GM18951 (cell line): Measurements from ENCODE around the gene APOL1.
"Not testable (repeated sequence)": the region's sequence is repeated elsewhere in the genome, so short reads cannot be mapped to it uniquely, and the experiment has no call there.

ENCODE experiments used
- POLR2A ChIP-seq: IDR thresholded peaks from 4 replicates; pipeline ENCODE4 v1.6.1; 2011; ENCODE audit warnings: mild to moderate bottlenecking; ENCODE audit not compliant: insufficient read length, insufficient read depth; ENCODE audit errors: extremely low read depth
- in situ Hi-C: fragments of 300-500 bp; cut with MboI; formaldehyde crosslinking; loops from one replicate; pipeline ENCODE4 v1.12.0; 2022; ENCODE audit warnings: low sequenced_read_pairs, mixed read lengths, inconsistent platforms; ENCODE audit not compliant: unreplicated experiment

APOL1 gene

DNA sequence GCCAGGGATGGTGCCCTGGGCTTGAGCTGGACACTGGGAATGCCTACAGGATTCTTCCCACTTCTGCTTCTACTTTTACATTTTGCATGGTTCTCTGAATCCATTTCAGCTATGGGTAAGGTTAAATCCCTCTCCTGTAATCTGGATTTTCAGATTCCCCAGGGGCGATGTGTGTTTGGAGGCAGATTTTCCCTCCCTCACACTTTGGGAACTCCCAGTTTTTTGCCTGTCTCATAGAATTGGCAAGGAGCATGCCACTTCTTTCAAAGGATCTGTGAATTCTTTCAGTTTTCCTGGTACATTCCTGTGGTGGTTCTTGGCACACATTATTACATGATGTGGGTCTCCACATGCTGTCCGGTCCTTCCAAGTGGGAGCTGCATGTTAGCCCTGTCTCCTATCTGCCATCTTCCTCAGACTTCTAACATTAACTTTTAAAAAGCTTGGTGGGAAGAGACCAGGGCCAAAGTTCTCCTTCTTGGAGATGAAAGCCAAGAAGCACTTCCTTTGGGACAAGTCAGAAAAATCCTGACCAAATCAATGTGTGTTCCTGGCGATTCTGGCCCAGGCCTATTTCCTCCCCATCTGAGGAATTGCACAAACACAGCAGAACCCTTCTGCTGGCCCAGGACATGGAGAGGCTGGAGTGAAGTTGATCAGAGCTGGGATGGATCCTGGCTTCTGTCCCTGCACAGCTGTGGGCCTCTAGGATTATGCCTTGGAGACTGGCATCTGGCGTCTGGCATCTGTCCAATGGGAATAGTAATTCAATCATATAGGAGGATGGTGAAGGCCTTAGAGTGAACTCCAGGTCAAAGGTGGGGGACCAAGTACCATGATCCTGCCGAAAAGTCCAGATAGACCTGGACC is 8.2 kb upstream of the APOL1 start:
- no peak for TF ChIP-seq POLR2A
- in situ Hi-C loops: no loop called here

DNA sequence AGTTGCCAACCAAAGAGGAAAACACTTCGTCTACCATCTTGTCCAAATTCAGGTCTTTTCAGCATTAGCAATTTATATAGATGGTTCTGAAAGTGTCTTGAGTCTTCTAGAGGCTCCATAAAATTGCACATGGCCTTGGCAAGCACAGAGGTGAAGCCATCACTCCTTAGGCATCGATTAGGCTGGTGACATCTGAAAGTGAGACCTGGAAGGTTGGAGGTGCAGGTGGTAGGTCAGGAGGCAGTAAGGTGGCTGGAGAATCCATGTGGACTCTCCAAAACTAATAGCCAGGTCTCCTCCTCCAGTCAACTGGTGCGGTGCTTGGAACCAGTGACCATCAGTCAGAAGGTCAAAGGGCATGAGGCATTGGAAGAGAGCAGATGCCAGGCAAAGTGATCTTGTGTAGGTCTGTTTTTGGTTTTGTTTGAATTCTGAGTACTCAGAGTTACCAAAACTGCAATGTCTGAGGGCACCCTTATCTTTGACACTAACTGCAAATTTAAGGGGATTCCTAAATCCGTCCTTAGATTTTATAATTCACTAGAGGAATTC is 7.1 kb upstream of the APOL1 start:
- TF ChIP-seq POLR2A: no peak
- in situ Hi-C loops: no loop called here

DNA sequence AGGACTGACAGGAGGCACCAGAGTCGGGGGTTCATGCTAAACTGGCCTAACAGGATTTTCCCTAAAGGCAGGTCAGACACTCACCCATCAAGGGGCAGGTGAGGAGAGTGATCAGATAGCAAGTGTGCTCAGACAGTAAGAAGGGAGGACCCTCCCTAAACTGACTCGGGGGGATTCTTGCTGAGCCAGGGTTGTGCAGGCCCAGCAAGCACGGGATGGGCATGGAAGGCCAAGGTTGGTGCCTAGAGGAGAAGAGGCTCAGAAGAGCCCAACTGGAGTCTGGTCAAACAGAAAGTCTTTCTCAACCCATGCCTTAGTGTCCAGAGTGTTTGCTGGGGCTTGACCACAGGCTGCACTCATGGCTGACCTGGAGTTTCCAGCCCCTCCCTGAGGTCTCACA is 6.2 kb upstream of the APOL1 start:
- no peak for TF ChIP-seq POLR2A
- in situ Hi-C loops: no loop called here

DNA sequence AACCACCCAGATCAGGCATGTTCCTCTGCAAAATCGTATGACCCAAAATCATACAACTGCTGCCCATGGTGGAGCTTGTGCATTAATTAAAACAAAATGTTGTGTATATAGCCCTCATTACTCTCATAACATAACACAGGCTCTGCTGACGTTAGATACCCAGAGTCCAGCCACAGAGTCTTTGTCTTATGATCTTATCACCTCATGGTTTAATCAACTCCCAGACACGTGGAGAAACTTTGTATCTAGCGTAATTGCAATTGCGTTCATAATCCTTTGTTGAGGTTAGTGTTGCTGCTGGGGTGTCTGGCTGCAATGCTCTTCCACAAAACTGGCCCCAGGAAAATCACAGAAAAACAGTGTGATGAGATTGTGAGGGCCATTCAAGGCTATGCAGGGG is 5.0 kb upstream of the APOL1 start:
- in situ Hi-C loops: no loop called here
- no peak for TF ChIP-seq POLR2A

DNA sequence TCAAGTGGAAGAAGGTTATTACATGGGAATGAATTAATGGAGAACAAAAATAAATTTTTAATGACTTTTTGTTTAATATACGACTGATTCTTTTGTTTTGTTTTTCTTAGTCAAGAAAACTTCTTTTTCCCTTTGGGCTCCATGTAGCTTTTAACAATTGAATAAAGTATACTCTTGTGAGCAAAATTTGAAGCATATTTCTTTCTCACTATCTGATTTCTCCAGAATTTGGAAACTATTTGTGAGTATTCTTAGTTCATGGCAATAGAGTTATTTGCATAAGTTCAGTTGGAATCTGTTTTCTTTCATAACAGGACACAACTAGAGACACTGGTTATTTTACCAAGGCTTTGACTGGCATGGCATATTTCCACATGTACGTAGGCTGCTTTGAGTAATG is 3.8 kb upstream of the APOL1 start:
- in situ Hi-C loops: no loop called here
- no peak for TF ChIP-seq POLR2A

DNA sequence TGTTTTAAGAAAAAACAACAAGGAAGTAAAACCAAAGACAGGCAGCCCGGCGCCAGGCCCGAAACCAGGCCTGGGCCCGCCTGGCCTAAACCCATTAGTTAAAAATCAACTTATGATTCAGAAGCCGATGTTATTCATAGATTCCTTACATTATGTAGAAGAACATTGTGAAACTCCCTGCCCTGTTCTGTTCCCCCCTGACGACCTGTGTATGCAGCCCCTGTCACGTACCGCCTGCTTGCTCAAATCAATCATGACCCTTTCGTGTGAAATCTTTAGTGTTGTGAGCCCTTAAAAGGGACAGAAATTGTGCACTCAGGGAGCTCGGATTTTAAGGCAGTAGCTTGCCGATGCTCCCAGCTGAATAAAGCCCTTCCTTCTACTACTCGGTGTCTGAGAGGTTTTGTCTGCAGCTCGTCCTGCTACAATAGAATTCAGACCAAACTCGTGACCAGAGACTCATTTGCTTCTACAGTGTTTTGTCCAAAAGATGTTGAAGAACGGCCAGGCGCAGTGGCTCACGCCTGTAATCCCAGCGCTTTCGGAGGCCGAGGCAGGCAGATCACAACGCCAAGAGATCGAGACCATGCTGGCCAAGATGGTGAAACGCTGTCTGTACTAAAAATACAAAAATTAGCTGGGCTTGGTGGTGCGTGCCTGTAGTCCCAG is 2.5 kb upstream of the APOL1 start:
- in situ Hi-C loops: not testable (repeated sequence)

DNA sequence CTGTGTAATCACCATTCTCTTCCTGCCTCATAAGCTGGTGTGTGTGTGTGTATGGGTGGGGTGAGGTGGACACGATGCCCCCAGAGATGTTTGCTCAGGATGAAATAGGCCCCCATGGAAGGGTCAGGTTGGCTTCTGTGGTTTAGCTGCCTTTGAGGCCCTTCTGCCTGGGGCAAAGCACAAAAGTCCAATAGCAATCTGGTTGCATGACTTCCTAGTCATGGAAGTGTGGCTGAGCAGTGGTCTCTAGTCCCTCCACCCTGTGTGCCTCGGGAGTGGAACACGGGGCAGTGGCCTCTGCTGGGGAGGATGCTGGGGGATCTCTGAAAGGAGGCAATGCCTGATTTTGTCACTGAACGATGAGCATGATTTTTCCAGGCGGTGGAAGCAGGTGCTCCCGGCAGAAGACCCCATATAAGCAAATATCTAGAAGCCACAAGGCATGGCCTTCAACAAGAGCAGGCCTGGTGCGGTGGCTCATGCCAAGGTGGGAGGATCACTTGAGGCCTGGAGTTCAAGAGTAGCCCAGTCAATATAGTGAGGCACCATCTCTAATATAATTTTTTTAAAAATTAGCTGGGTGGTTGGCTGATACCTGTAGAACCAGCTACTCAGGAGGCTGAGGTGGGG is 839 bp upstream of the APOL1 start:
- in situ Hi-C loops: not testable (repeated sequence)

DNA sequence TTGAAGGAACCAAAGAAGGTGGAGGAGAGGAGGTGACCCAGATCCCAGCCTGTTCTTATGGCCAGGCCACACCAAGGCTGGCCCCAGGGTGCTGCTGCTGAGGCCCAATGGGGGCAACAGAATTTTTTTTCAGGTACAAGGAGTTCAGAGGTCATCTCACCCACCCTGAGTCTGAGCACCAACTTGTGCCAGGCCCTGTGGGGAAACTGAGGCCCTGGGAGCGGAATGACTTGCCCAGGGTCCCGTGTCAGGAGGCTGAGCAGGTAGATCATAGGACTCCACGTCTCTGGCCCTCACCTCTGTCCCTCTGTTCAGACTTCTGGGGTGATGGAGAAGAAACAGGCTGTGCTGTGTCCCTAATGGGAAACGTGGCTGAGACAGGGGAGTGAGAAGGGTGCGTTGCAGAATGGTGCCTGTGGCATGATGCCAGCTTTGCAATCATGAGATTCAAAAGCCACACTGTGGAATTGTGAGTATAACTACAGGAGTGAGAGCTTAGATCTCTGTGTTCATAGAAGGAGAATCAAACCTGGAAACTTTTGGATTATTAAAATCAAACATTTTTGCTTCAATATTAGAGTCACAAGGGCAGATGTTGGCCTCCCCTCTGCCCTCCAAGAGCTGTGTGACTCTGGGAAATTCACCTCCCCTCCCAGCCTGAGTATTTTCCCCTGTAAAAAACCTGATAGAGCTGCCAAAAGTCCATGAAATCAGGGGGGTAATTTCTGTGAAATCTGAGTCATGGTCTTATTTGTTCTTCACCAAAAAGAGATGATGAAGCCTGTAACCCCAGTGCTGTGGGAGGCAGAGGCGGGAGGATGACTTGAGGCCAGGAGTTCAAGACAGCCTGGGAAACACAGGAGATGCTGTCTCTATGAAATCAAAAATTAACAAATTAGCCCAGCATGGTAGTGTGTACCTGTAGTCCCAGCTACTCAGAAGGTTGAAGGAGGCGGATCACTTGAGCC is 874 bp downstream of the APOL1 start:
- in situ Hi-C loops: no loop called here
- no peak for TF ChIP-seq POLR2A

DNA sequence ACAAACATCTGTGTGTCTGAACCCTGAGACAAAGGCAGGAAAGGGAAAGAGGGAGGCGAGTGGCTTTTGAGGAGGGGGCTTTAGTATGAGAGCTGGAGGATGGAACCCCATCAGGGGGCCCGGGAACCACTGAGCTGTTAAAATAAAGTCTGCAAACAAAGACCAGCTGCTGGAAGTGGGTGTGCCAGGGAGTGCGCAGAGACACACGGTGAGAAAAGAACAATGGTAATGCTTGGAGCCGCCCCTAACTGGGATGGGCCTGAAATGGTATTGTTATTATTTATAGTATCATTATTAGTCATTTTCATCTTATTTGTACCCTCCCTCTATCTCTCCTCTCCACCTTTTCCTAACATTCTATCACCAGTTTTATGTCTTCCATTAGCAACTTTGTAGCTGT is 2.6 kb downstream of the APOL1 start:
- in situ Hi-C loops: not testable (repeated sequence)

DNA sequence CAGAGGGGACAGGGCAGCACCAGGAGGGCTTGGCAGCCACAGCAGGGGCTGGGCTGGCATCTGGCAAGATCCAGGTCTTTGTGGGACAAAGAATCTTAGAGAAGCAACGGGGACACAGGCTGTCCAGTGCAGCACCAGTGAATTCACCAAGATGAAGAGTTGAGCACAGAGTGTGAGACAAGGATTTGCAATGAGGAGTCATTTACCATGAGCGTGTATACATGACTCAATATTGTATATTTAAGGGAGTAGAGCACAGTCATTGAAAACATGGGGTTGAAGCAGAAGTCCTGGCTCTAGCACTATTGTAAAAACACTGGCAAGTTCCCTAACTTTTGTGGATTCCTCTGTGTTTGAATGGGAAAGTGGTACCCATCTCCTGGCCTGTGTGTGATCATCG is 3.5 kb downstream of the APOL1 start:
- in situ Hi-C loops: no loop called here
- no peak for TF ChIP-seq POLR2A

DNA sequence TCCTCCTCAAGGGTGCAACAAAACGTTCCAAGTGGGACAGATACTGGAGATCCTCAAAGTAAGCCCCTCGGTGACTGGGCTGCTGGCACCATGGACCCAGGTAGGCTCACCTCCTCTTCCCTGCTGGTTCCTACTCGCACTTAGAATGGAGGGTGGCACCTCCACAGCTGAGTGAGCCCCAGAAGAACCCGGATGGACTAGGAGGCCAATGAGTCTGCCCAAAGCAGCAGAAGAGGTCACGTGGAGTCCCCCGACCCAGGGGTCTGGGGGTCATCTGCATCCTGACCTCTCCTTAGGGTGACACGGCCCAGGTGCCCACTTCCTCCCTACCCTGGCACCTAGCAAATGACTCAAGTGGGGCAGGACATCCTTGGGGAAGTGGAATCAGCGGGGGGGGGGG is 4.4 kb downstream of the APOL1 start:
- in situ Hi-C loops: no loop called here
- TF ChIP-seq POLR2A: no peak

DNA sequence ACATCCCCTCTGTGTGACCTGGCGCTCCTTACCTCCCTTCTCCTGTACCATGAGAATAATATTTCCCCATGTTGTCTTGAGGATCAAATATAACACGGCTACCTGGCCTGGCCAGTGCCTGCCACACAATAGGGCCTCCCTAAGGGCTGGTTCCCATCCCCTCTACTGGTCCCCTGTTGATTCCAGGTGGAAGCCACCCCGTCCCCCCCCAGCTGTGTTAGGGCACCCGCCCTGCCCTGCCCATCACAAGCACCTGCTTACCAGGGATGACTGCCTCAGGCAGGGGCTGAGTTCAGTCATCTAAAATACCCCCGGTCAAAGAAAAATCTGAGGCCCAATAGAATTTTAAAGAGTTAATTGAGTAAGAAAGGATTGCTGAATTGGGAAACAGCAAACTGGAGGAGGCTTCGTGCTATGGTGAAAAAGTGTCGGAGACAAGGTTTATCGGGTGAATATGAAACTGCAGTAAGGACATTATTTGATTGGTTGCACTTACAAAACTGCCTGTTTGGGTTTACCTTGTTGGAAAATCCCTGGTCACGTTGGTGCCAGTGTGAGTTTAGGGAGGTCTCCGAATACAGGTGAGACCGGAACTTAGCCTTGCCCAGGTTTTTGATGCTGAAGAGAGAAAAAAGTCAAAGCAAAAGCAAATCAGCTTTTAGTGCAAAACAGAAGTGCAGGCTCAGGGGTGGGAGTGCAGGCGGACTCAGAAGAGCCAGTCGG is 5.2 kb downstream of the APOL1 start:
- TF ChIP-seq POLR2A: no peak
- in situ Hi-C loops: no loop called here
